ENCODE data around the gene DLGAP1.

DNA sequence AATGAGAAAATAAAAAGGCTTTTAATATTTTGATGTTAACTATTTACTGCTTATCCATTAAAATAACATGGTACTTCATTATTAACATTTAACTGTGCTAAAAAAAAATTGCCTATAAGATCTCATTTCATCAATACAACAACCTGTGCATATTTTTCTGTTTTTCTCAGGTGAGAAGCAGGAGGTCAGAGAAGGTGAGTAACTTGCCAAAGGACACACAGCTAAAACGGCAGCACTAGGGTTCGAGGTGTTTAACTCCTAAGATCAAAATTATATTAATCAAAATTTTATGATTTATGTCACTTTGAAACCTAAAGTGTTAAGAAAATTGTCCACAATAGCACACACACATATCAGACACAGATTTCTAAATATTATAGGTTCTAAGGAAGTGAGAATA lies 639.1 kb downstream of the DLGAP1 start:
- TF ChIP-seq, protein P1, sequence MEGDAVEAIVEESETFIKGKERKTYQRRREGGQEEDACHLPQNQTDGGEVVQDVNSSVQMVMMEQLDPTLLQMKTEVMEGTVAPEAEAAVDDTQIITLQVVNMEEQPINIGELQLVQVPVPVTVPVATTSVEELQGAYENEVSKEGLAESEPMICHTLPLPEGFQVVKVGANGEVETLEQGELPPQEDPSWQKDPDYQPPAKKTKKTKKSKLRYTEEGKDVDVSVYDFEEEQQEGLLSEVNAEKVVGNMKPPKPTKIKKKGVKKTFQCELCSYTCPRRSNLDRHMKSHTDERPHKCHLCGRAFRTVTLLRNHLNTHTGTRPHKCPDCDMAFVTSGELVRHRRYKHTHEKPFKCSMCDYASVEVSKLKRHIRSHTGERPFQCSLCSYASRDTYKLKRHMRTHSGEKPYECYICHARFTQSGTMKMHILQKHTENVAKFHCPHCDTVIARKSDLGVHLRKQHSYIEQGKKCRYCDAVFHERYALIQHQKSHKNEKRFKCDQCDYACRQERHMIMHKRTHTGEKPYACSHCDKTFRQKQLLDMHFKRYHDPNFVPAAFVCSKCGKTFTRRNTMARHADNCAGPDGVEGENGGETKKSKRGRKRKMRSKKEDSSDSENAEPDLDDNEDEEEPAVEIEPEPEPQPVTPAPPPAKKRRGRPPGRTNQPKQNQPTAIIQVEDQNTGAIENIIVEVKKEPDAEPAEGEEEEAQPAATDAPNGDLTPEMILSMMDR (IDR thresholded peaks at IDR 0.05): no peak
- TF ChIP-seq POLR2A (IDR thresholded peaks at IDR 0.05) (no peak), POLR2AphosphoS5 (IDR thresholded peaks at IDR 0.05; ENCODE audit: insufficient read depth in 1 of 2, low read depth in 1 of 2) (no peak)
